GM12878 (cell line): ENCODE measurements around the gene CD164L2. TPM values are rescaled to one million over a fixed set of nuclear protein-coding genes. Genes with fewer than 3 reads are reported as not detected.

ENCODE experiments used
- ATF3 ChIP-seq: IDR thresholded peaks from 2 replicates; pipeline ENCODE4 v1.6.1; 2011; ENCODE audit warnings: low read depth, mild to moderate bottlenecking, low read length, moderate library complexity, borderline replicate concordance; ENCODE audit errors: extremely low read depth
- BACH1 ChIP-seq: fragments of 450-650 bp; IDR thresholded peaks from 2 replicates; pipeline ENCODE4 v1.6.1; 2017; ENCODE audit warnings: mild to moderate bottlenecking, borderline replicate concordance
- ESRRA ChIP-seq: IDR thresholded peaks from 2 replicates; pipeline ENCODE4 v1.6.1; 2012; ENCODE audit warnings: mild to moderate bottlenecking, low read length, improper control_type of control experiment
- GATAD2B ChIP-seq: fragments of 450-650 bp; conservative IDR thresholded peaks from 2 replicates; pipeline ENCODE4 v1.6.1; 2017; ENCODE audit warnings: low read depth, mild to moderate bottlenecking, moderate library complexity
- HDGF ChIP-seq: fragments of 450-650 bp; IDR thresholded peaks from 2 replicates; pipeline ENCODE4 v1.6.1; 2016; ENCODE audit warnings: antibody characterized with exemption
- HSF1 ChIP-seq: fragments of 150-350 bp; IDR thresholded peaks from 2 replicates; pipeline ENCODE4 v1.6.1; 2014; ENCODE audit warnings: mild to moderate bottlenecking, low read depth, low read length
- IKZF1 ChIP-seq: fragments of 450-650 bp; conservative IDR thresholded peaks from 2 replicates; pipeline ENCODE4 v1.6.1; 2017; ENCODE audit warnings: antibody characterized with exemption, mild to moderate bottlenecking
- JUND ChIP-seq: IDR thresholded peaks from 2 replicates; pipeline ENCODE4 v1.6.1; 2012; ENCODE audit warnings: low read depth, mild to moderate bottlenecking, low read length, improper control_type of control experiment, moderate library complexity
- KLF5 ChIP-seq: fragments of 450-650 bp; IDR thresholded peaks from 2 replicates; pipeline ENCODE4 v1.6.1; 2014; ENCODE audit warnings: mild to moderate bottlenecking; ENCODE audit not compliant: partially characterized antibody
- NFYA ChIP-seq: IDR thresholded peaks from 2 replicates; pipeline ENCODE4 v1.6.1; 2011; ENCODE audit warnings: low read depth, mild to moderate bottlenecking, low read length, improper control_type of control experiment, borderline replicate concordance
- NR2C1 ChIP-seq: fragments of 450-650 bp; IDR thresholded peaks from 2 replicates; pipeline ENCODE4 v1.6.1; 2017; ENCODE audit warnings: antibody characterized with exemption, mild to moderate bottlenecking, moderate library complexity
- NR2F1 ChIP-seq: fragments of 450-650 bp; conservative IDR thresholded peaks from 2 replicates; pipeline ENCODE4 v1.6.1; 2017; ENCODE audit warnings: mild to moderate bottlenecking
- NRF1 ChIP-seq: conservative IDR thresholded peaks from 2 replicates; pipeline ENCODE4 v1.6.1; 2011; ENCODE audit warnings: mild to moderate bottlenecking, low read depth, low read length, improper control_type of control experiment
- PKNOX1 ChIP-seq: fragments of 450-650 bp; IDR thresholded peaks from 2 replicates; pipeline ENCODE4 v1.6.1; 2016; ENCODE audit warnings: mild to moderate bottlenecking
- POLR2A ChIP-seq: IDR thresholded peaks from 2 replicates; pipeline ENCODE4 v1.6.1; 2011; ENCODE audit warnings: low read depth, mild to moderate bottlenecking, low read length
- POU2F2 ChIP-seq: IDR thresholded peaks from 3 replicates; pipeline ENCODE4 v1.6.1; 2011; ENCODE audit warnings: low read depth, mild to moderate bottlenecking, low read length, borderline replicate concordance
- RELA ChIP-seq: fragments of 450-650 bp; IDR thresholded peaks from 2 replicates; pipeline ENCODE4 v1.8.0; 2014; ENCODE audit warnings: borderline replicate concordance; ENCODE audit not compliant: partially characterized antibody
- SMC3 ChIP-seq: IDR thresholded peaks from 2 replicates; pipeline ENCODE4 v1.6.1; 2011; ENCODE audit warnings: low read length, improper control_type of control experiment, borderline replicate concordance
- SREBF1 ChIP-seq: IDR thresholded peaks from 2 replicates; pipeline ENCODE4 v1.6.1; 2012; ENCODE audit warnings: mild to moderate bottlenecking, low read length
- TARDBP ChIP-seq: IDR thresholded peaks from 2 replicates; pipeline ENCODE4 v1.6.1; 2016; ENCODE audit warnings: borderline replicate concordance
- ZNF217 ChIP-seq: fragments of 450-650 bp; IDR thresholded peaks from 2 replicates; pipeline ENCODE4 v1.6.1; 2017; ENCODE audit warnings: antibody characterized with exemption, mild to moderate bottlenecking
- ZNF24 ChIP-seq: fragments of 450-650 bp; IDR thresholded peaks from 2 replicates; pipeline ENCODE4 v1.6.1; 2017; ENCODE audit warnings: antibody characterized with exemption, mild to moderate bottlenecking
- ZNF384 ChIP-seq: IDR thresholded peaks from 2 replicates; pipeline ENCODE4 v1.6.1; 2012; ENCODE audit warnings: low read depth, mild to moderate bottlenecking, low read length, improper control_type of control experiment, borderline replicate concordance
- ZNF622 ChIP-seq: fragments of 450-650 bp; IDR thresholded peaks from 2 replicates; pipeline ENCODE4 v1.6.1; 2017; ENCODE audit warnings: mild to moderate bottlenecking, inconsistent platforms
- polyA plus RNA-seq, 11 experiments: library from polyadenylated mRNA; depleted of rRNA in 4 of 11; unstranded in 6 of 11; stranded (reverse) in 5 of 11; fragments of >200 nt; fragmentation: Nextera tagmentation in 4 of 11; fragmentation: Illumina TruSeq in 1 of 11; extraction: Ambion mirVana in 4 of 11; extraction: Trizol in 1 of 11; gene quantifications; 1 replicate in 1 of 11; 2 replicates in 10 of 11; pipeline versions ENCODE4 v1.2.1 to v1.2.3, GENCODE V29; 2011 to 2016; ENCODE audit warnings: inconsistent platforms in 2 of 11, missing spikeins in 2 of 11, low read depth in 1 of 11
- total RNA-seq, 4 experiments: library from RNA; depleted of rRNA in 3 of 4; stranded (reverse); fragments of >200 nt in 3 of 4; fragmentation: Illumina TruSeq in 1 of 4; extraction: Trizol in 1 of 4; gene quantifications; 2 replicates each; pipeline versions ENCODE4 v1.2.1 to v1.2.3, GENCODE V29; 2013 to 2021
- TF ChIP-seq, protein P1 (sequence below): fragments of 450-650 bp; IDR thresholded peaks from 2 replicates; pipeline ENCODE4 v1.6.1; 2017; ENCODE audit warnings: low read depth, mild to moderate bottlenecking, moderate library complexity

The CD164L2 gene
- total and polyA plus RNA-seq, 10 of the 15 experiments (the other 5 are each of a cell fraction or from before 2014, with no cell fraction given), result not detected

GRCh38 chr1:27357281-27358037 is 25.7 kb downstream of the CD164L2 start (continued):
- TF ChIP-seq ZNF217, result no peak
- peak; percentile 93 for TF ChIP-seq HDGF
- TF ChIP-seq NFYA, result no peak
- TF ChIP-seq NR2F1, result no peak
- TF ChIP-seq NRF1, result no peak
- TF ChIP-seq ESRRA, result no peak
- no peak for TF ChIP-seq POU2F2
- TF ChIP-seq POLR2A, result no peak
- TF ChIP-seq GATAD2B, result 0 out of 2 replicates have a peak, but pooled peaks have one; percentile 52
- peak; percentile 34; the same call in 1 of the 2 replicates for TF ChIP-seq BACH1
- peak; percentile 57 for TF ChIP-seq KLF5
- no peak for TF ChIP-seq PKNOX1
- TF ChIP-seq SREBF1, result no peak
- peak; percentile 70 for TF ChIP-seq SMC3
- TF ChIP-seq JUND, result no peak
- TF ChIP-seq ATF3, result no peak
- 0 out of 2 replicates have a peak, but pooled peaks have one; percentile 30 for TF ChIP-seq IKZF1
- no peak for TF ChIP-seq RELA
- TF ChIP-seq HSF1, result no peak
- TF ChIP-seq ZNF384, result no peak
- TF ChIP-seq TARDBP, result no peak
- TF ChIP-seq, protein P1, sequence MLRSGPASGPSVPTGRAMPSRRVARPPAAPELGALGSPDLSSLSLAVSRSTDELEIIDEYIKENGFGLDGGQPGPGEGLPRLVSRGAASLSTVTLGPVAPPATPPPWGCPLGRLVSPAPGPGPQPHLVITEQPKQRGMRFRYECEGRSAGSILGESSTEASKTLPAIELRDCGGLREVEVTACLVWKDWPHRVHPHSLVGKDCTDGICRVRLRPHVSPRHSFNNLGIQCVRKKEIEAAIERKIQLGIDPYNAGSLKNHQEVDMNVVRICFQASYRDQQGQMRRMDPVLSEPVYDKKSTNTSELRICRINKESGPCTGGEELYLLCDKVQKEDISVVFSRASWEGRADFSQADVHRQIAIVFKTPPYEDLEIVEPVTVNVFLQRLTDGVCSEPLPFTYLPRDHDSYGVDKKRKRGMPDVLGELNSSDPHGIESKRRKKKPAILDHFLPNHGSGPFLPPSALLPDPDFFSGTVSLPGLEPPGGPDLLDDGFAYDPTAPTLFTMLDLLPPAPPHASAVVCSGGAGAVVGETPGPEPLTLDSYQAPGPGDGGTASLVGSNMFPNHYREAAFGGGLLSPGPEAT, result no peak
- TF ChIP-seq NR2C1, result no peak
- TF ChIP-seq ZNF24, result no peak
- TF ChIP-seq ZNF622, result no peak
